ENCODE data around the gene HIBADH.

- TF ChIP-seq POLR2A (IDR thresholded peaks at IDR 0.05): no peak
- TF ChIP-seq CTCF (IDR thresholded peaks at IDR 0.05): peak; percentile 24 to 73 (median 29)
Observed at GRCh38 chr7:27576360-27576944, 86.2 kb downstream of the HIBADH start.

Data from testis (tissue), 2 donors.